CD4-positive, alpha-beta T cell treated with Interferon gamma for 1 hour (primary cell): ENCODE data around the gene DHDH.
A peak's percentile ranks its signal among the peaks of the same experiment; 100 is the strongest.

Experiments used
- DNase-seq: peaks from one replicate; pipeline ENCODE4 v3.0.0-alpha.2; 2020

Gene DHDH

GRCh38 chr19:48968813-48969218 is 35.3 kb downstream of the DHDH start:
- DNase-seq = no peak

- no peak for DNase-seq
Observed at GRCh38 chr19:48969276-48970138, 36.0 kb downstream of the DHDH start.

GRCh38 chr19:48970139-48970766 is 36.8 kb downstream of the DHDH start:
- no peak for DNase-seq

- DNase-seq = peak; percentile 74
Observed at GRCh38 chr19:48970923-48971395, 37.5 kb downstream of the DHDH start.

- peak; percentile 41 for DNase-seq
Observed at GRCh38 chr19:48975947-48976847, 42.7 kb downstream of the DHDH start.

GRCh38 chr19:48977061-48977460 is 43.6 kb downstream of the DHDH start:
- DNase-seq = no peak

- DNase-seq = no peak
Observed at GRCh38 chr19:48982280-48982679, 48.8 kb downstream of the DHDH start.

GRCh38 chr19:48985711-48986110 is 52.2 kb downstream of the DHDH start:
- no peak for DNase-seq

- DNase-seq = no peak
Observed at GRCh38 chr19:48986211-48986610, 52.7 kb downstream of the DHDH start.

- no peak for DNase-seq
Observed at GRCh38 chr19:48987323-48987722, 53.8 kb downstream of the DHDH start.

- DNase-seq = no peak
Observed at GRCh38 chr19:48988286-48988685, 54.8 kb downstream of the DHDH start.

GRCh38 chr19:48988860-48989259 is 55.4 kb downstream of the DHDH start:
- no peak for DNase-seq

- DNase-seq = no peak
Observed at GRCh38 chr19:48989701-48990291, 56.3 kb downstream of the DHDH start.

GRCh38 chr19:48990400-48990799 is 56.9 kb downstream of the DHDH start:
- no peak for DNase-seq

GRCh38 chr19:48991011-48991609 is 57.6 kb downstream of the DHDH start:
- no peak for DNase-seq

GRCh38 chr19:48991873-48992580 is 58.5 kb downstream of the DHDH start:
- DNase-seq = peak; percentile 23

GRCh38 chr19:48992581-48993174 is 59.2 kb downstream of the DHDH start:
- DNase-seq = no peak

GRCh38 chr19:48993175-48994034 is 59.9 kb downstream of the DHDH start, which contains the start of the genes GYS1 and RUVBL2:
GYS1 (minus strand) TSS chr19:48993309; CDS start chr19:48993112, 197 bp downstream.
RUVBL2 (plus strand) TSS chr19:48993887; CDS start chr19:48993912, 25 bp downstream.
- DNase-seq = peak; percentile 100

- DNase-seq = no peak
Observed at GRCh38 chr19:48994035-48994386, 60.5 kb downstream of the DHDH start.
